KOPT-K1 (cell line): ENCODE data around the gene MCMBP.

Experiments used
- H3K27ac ChIP-seq: fragments of 200-600 bp; sonication (generic); 2 replicates; pipeline ENCODE4 v1.5.1; 2016; ENCODE audit warnings: antibody characterized with exemption, mild to moderate bottlenecking, low read depth, low read length; ENCODE audit not compliant: poor library complexity, severe bottlenecking
- H3K36me3 ChIP-seq: fragments of 200-600 bp; sonication (generic); 2 replicates; pipeline ENCODE4 v1.5.1; 2017; ENCODE audit warnings: antibody characterized with exemption, mild to moderate bottlenecking, low read length, moderate library complexity; ENCODE audit not compliant: insufficient read depth
- H3K9me3 ChIP-seq: fragments of 200-600 bp; sonication (generic); 2 replicates; pipeline ENCODE4 v1.5.1; 2017; ENCODE audit warnings: antibody characterized with exemption, low read length, mild to moderate bottlenecking; ENCODE audit not compliant: insufficient read depth, poor library complexity, severe bottlenecking

The MCMBP gene

DNA sequence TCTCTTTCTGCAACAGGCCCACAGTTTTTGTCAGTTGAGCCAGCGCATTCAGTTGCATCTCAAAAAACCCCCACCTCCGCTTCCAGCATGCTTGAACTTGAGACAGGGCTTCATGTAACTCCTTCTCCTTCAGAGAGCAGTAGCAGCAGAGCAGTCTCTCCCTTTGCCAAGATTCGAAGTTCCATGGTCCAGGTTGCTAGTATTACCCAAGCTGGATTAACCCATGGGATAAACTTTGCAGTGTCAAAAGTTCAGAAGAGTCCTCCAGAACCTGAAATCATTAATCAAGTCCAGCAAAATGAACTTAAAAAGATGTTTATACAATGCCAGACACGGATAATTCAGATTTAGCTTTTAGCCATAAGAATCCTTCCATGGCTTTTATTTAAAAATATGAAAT is 45.2 kb downstream of the MCMBP start:
- no peak overlapping the region for H3K27ac ChIP-seq
- no peaks in the 10 kb centered on the region for H3K9me3 ChIP-seq
- peaks cover 74% of the 10 kb centered on the region for H3K36me3 ChIP-seq

DNA sequence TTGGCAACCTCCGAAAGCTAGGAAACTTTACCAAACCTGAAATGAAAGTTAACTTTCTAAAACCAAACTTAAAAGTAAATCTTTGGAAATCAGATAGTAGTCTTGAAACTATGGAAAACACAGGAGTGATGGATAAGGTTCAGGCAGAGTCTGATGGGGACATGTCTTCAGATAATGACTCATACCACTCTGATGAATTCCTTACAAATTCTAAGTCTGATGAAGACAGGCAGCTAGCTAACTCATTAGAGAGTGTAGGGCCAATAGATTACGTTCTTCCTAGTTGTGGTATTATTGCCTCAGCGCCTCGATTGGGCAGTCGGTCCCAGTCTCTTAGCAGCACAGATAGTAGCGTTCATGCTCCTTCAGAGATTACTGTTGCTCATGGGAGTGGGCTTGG is 45.9 kb downstream of the MCMBP start:
- H3K27ac ChIP-seq, result no peak overlapping the region
- H3K9me3 ChIP-seq, result no peaks in the 10 kb centered on the region
- peaks cover 68% of the 10 kb centered on the region for H3K36me3 ChIP-seq

GRCh38 chr10:119824299-119824698 is 48.3 kb downstream of the MCMBP start:
- Histone ChIP-seq H3K36me3 (peaks cover 43% of the 10 kb centered on the region), H3K9me3 (no peaks in the 10 kb centered on the region), H3K27ac (no peak overlapping the region)

GRCh38 chr10:119821182-119821581 is 51.5 kb downstream of the MCMBP start:
- Histone ChIP-seq H3K27ac (no peak overlapping the region), H3K9me3 (no peaks in the 10 kb centered on the region), H3K36me3 (peaks cover 16% of the 10 kb centered on the region)

- Histone ChIP-seq H3K36me3 (peaks cover 8% of the 10 kb centered on the region; the same call in 1 of the 2 replicates), H3K9me3 (no peaks in the 10 kb centered on the region), H3K27ac (no peak overlapping the region)
These were observed 53.8 kb downstream of the MCMBP start for GRCh38 chr10:119818889-119819270.

DNA sequence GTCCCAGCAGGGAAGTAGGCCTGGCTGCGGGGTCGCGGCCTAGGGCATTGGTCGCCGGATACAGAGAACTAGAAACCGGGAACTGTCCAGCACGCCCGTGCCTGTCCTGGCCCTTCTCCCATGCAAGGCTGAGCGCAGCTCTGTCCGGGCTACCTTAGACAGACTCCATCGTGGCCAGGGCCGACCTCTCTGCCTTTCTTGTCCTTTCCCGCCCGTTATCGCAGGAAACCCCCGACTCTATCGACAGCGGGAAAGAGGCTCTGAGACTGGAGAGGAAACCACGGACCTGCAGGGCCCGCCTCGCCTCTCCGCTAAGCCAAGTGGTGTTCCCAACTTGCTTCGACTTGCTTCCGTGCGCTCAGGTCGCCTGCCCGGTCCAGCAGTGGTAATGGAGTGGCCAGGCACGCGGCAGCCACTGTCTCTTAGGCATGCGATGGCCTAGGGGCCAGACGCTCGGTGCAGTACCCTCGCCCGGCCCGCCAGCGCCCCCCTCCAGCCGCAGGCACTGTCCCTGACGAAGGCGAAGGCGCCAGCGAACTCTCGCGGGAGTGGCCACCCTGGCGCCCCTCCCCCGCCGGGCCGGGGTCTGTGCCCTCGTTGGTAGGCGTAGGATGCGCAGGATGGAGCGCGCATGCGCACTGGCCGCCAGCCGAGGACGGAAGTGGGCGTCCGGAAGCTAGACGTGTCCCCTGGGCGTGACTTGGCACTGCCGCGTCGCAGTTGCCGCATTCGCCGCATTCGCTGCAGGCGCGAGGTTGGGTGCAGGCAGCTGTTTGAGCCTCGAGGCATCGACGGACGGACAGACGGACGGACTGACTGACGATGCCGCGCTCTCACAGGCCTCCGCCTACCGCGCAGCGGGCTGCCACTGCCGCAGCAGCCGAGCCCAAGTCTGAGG is 54.4 kb downstream of the MCMBP start:
- Histone ChIP-seq H3K27ac (no peak overlapping the region), H3K9me3 (no peaks in the 10 kb centered on the region), H3K36me3 (peaks cover 7% of the 10 kb centered on the region; the same call in 1 of the 2 replicates)

DNA sequence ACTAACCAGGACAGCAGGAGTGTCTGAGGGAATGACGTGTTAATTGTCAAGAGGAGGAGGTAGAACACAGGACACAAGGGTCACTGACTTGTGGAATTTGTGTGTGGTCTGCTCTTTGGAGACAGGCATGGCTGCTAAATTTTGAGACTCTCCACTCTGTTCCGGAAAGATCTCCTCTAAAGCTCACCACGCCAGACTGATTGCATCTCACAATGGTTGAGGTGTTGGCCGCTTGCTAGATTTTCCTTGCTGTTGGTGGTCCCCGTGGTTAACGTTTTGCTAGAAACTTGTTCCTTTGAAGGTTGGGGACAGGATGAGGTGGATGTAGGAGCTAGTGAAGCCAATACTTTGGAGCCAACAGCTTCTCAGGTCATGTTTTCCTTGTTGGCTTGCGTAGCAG is 57.0 kb downstream of the MCMBP start:
- no peak overlapping the region for H3K27ac ChIP-seq
- H3K36me3 ChIP-seq, result peaks cover 7% of the 10 kb centered on the region; the same call in 1 of the 2 replicates
- H3K9me3 ChIP-seq, result no peaks in the 10 kb centered on the region

- H3K36me3 ChIP-seq, result 0 out of 2 replicates have a peak, but pooled peaks cover 3% of the 10 kb centered on the region
- H3K27ac ChIP-seq, result no peak overlapping the region
- no peaks in the 10 kb centered on the region for H3K9me3 ChIP-seq
These were observed 60.0 kb downstream of the MCMBP start for GRCh38 chr10:119812684-119813083.

DNA sequence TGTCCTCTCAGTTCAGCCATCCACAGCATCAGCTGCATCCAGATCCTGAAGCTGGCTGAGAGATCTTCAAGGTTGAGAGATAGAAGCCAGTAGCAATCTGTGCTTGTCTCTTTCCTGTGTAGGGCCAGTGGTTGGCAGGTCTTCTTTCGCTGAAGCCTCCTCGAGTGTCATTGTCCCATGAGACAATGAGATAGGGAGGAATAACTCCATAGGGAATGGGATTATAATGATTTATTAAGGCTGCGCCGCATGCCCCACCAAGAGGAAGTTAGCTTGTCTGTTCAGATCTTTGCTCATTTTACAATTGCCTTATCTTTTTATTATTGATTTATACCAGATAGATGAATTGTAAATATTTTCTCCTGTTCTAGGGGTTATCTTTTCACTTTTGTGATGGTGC is 61.5 kb downstream of the MCMBP start:
- H3K9me3 ChIP-seq, result no peaks in the 10 kb centered on the region
- no peak overlapping the region for H3K27ac ChIP-seq
- 0 out of 2 replicates have a peak, but pooled peaks cover 3% of the 10 kb centered on the region for H3K36me3 ChIP-seq

- H3K36me3 ChIP-seq, result peaks cover 15% of the 10 kb centered on the region; the same call in 1 of the 2 replicates
- no peaks in the 10 kb centered on the region for H3K9me3 ChIP-seq
- H3K27ac ChIP-seq, result no peak overlapping the region
These were observed 64.5 kb downstream of the MCMBP start for GRCh38 chr10:119807960-119808697.

GRCh38 chr10:119806334-119807130 is 66.1 kb downstream of the MCMBP start:
- H3K36me3 ChIP-seq, result peaks cover 15% of the 10 kb centered on the region; the same call in 1 of the 2 replicates
- no peaks in the 10 kb centered on the region for H3K9me3 ChIP-seq
- H3K27ac ChIP-seq, result no peak overlapping the region

GRCh38 chr10:119805702-119806230 is 66.9 kb downstream of the MCMBP start:
- no peak overlapping the region for H3K27ac ChIP-seq
- H3K36me3 ChIP-seq, result peaks cover 15% of the 10 kb centered on the region; the same call in 1 of the 2 replicates

DNA sequence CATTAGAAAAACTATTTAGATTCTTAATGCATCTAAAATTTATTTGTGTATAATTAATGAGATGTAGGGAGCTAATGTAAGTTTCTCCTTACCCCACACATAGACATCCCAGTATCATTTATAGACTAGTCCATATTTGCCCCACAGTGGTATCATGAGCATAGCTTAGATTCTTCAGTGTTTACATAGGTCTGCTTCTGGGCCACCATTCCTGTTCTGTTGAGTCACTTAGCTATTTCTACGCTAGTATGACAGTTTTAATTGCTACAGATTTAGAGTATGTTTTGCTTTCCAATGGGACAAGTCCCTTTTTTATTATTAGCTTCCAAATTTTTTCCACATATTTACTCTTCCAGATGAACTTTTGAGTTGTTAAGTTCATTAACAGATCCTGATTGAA is 69.4 kb downstream of the MCMBP start:
- Histone ChIP-seq H3K36me3 (peaks cover 19% of the 10 kb centered on the region; the same call in 1 of the 2 replicates), H3K27ac (no peak overlapping the region), H3K9me3 (no peaks in the 10 kb centered on the region)

More at GRCh38 chr10:119805702-119806230, 66.9 kb downstream of the MCMBP start:
- H3K9me3 ChIP-seq, result no peaks in the 10 kb centered on the region

- no peaks in the 10 kb centered on the region for H3K9me3 ChIP-seq
- H3K36me3 ChIP-seq, result peaks cover 19% of the 10 kb centered on the region; the same call in 1 of the 2 replicates
- no peak overlapping the region for H3K27ac ChIP-seq
These were observed 70.6 kb downstream of the MCMBP start for GRCh38 chr10:119801998-119802538.
